Measurements from ENCODE around the gene TACO1. TPM values are rescaled to one million over a fixed set of nuclear protein-coding genes. Genes with fewer than 3 reads are reported as not detected.

Gene TACO1
- total RNA-seq, 1 experiment from 2014 or later: 30.6 TPM

DNA sequence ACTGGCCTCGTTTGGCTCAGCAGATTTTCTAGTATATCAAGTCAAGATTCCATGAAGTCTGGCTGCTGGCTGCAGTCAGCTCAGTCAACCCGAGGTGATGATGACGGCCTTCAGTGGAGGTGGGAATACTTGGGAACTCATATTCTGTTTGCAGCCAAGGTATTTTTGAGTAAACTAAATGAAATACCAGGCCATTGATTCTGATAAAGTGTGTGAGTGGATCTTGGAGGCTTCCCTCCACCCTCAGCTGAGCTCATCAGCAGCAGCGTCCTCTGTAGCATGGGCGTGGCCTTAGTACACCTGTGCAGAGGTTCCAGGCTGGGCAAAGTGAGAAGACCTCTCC lies 22.0 kb upstream of the TACO1 start:
- no peak overlapping the region for H3K4me3 ChIP-seq
- H3K9me3 ChIP-seq (replicated peaks): no peaks in the 10 kb centered on the region
- no peaks in the 10 kb centered on the region for H3K27me3 ChIP-seq (replicated peaks)
- H3K27ac ChIP-seq: no peak overlapping the region
- DNase-seq (ENCODE audit: low read depth in 1 of 2, low spot score in 2 of 2): no peak
- peaks cover 62% of the 10 kb centered on the region for H3K36me3 ChIP-seq
- H3K4me1 ChIP-seq (replicated peaks): no peaks in the 10 kb centered on the region

GRCh38 chr17:63579633-63580032 lies 21.1 kb upstream of the TACO1 start:
- H3K36me3 ChIP-seq: peaks cover 69% of the 10 kb centered on the region

GRCh38 chr17:63587770-63588169 lies 12.9 kb upstream of the TACO1 start:
- Histone ChIP-seq H3K36me3 (peaks cover 87% of the 10 kb centered on the region), H3K27me3 (replicated peaks) (no peaks in the 10 kb centered on the region), H3K4me3 (no peak overlapping the region), H3K9me3 (replicated peaks) (no peaks in the 10 kb centered on the region), H3K4me1 (replicated peaks) (no peaks in the 10 kb centered on the region), H3K27ac (no peak overlapping the region)
- no peak for DNase-seq (ENCODE audit: low read depth in 1 of 2, low spot score in 2 of 2)

More at GRCh38 chr17:63579633-63580032, 21.1 kb upstream of the TACO1 start:
- Histone ChIP-seq H3K4me3 (no peak overlapping the region), H3K27me3 (replicated peaks) (no peaks in the 10 kb centered on the region), H3K9me3 (replicated peaks) (no peaks in the 10 kb centered on the region), H3K4me1 (replicated peaks) (no peaks in the 10 kb centered on the region), H3K27ac (no peak overlapping the region)
- no peak for DNase-seq (ENCODE audit: low read depth in 1 of 2, low spot score in 2 of 2)

DNA sequence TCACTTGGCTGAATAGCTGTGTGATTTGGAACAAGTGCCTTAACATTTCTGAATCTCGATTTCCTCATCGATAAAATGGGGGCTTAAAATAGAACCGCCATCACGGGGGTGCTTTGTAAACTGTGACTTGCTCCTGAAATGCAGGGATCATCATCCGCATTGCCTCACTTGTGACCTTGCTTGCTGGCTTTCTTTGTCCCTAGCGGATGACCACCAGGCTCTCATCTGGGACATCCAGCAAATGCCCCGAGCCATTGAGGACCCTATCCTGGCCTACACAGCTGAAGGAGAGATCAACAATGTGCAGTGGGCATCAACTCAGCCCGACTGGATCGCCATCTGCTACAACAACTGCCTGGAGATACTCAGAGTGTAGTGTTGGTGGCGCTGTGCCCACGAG lies 11.9 kb upstream of the TACO1 start:
- no peak for DNase-seq (ENCODE audit: low read depth in 1 of 2, low spot score in 2 of 2)
- H3K4me3 ChIP-seq: no peak overlapping the region
- H3K27me3 ChIP-seq (replicated peaks): no peaks in the 10 kb centered on the region
- H3K27ac ChIP-seq: no peak overlapping the region
- H3K9me3 ChIP-seq (replicated peaks): no peaks in the 10 kb centered on the region
- no peaks in the 10 kb centered on the region for H3K4me1 ChIP-seq (replicated peaks)
- peaks cover 86% of the 10 kb centered on the region for H3K36me3 ChIP-seq

GRCh38 chr17:63589646-63590045 lies 11.0 kb upstream of the TACO1 start:
- no peaks in the 10 kb centered on the region for H3K4me1 ChIP-seq (replicated peaks)
- peaks cover 80% of the 10 kb centered on the region for H3K36me3 ChIP-seq
- no peak for DNase-seq (ENCODE audit: low read depth in 1 of 2, low spot score in 2 of 2)
- H3K27me3 ChIP-seq (replicated peaks): no peaks in the 10 kb centered on the region
- H3K27ac ChIP-seq: no peak overlapping the region
- no peak overlapping the region for H3K4me3 ChIP-seq
- H3K9me3 ChIP-seq (replicated peaks): no peaks in the 10 kb centered on the region

- Histone ChIP-seq H3K27ac (no peak overlapping the region), H3K36me3 (peaks cover 54% of the 10 kb centered on the region)
Measured at GRCh38 chr17:63592797-63593196, 7.9 kb upstream of the TACO1 start.

DNA sequence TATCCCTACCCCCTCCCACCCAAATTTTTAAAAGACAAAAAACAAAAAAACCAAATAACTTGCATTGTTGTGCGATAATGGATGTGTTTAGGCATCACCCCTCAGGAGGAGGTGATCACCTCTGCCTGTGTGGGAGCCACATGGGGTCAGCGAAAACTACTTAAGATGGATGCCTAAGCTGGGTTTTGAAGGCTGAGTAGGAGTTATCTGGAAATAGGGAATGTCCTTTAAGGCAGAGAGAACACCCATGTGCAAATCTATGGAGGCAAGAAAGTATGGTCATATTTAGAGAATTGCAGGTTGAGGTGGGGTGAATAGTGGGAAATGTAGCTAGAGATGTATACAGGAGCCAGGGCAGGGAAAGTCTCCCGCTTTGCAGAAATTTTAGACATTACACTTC lies 5.6 kb upstream of the TACO1 start:
- no peaks in the 10 kb centered on the region for H3K27me3 ChIP-seq (replicated peaks)
- H3K4me1 ChIP-seq (replicated peaks): peaks cover 2% of the 10 kb centered on the region
- no peak for DNase-seq (ENCODE audit: low read depth in 1 of 2, low spot score in 2 of 2)
- peaks cover 33% of the 10 kb centered on the region for H3K36me3 ChIP-seq
- no peak overlapping the region for H3K27ac ChIP-seq
- no peak overlapping the region for H3K4me3 ChIP-seq
- no peaks in the 10 kb centered on the region for H3K9me3 ChIP-seq (replicated peaks)

More at GRCh38 chr17:63592797-63593196, 7.9 kb upstream of the TACO1 start:
- no peaks in the 10 kb centered on the region for H3K27me3 ChIP-seq (replicated peaks)
- H3K9me3 ChIP-seq (replicated peaks): no peaks in the 10 kb centered on the region
- no peak overlapping the region for H3K4me3 ChIP-seq
- no peak for DNase-seq (ENCODE audit: low read depth in 1 of 2, low spot score in 2 of 2)
- H3K4me1 ChIP-seq (replicated peaks): no peaks in the 10 kb centered on the region

GRCh38 chr17:63596856-63597586 lies 3.7 kb upstream of the TACO1 start:
- peaks cover 12% of the 10 kb centered on the region for H3K4me1 ChIP-seq (replicated peaks)
- no peaks in the 10 kb centered on the region for H3K9me3 ChIP-seq (replicated peaks)
- DNase-seq (ENCODE audit: low read depth in 1 of 2, low spot score in 2 of 2): no peak
- peaks cover 23% of the 10 kb centered on the region for H3K36me3 ChIP-seq
- no peak overlapping the region for H3K4me3 ChIP-seq
- H3K27me3 ChIP-seq (replicated peaks): no peaks in the 10 kb centered on the region
- H3K27ac ChIP-seq: no peak overlapping the region

GRCh38 chr17:63598281-63598680 lies 2.4 kb upstream of the TACO1 start:
- DNase-seq (ENCODE audit: low read depth in 1 of 2, low spot score in 2 of 2): no peak
- no peaks in the 10 kb centered on the region for H3K27me3 ChIP-seq (replicated peaks)
- H3K27ac ChIP-seq: no peak overlapping the region
- H3K36me3 ChIP-seq: peaks cover 19% of the 10 kb centered on the region
- H3K4me3 ChIP-seq: no peak overlapping the region
- H3K9me3 ChIP-seq (replicated peaks): no peaks in the 10 kb centered on the region
- peaks cover 12% of the 10 kb centered on the region for H3K4me1 ChIP-seq (replicated peaks)

GRCh38 chr17:63601439-63602371 lies 1.0 kb downstream of the TACO1 start:
- peak overlapping the region; percentile 89 for H3K4me3 ChIP-seq
- DNase-seq (ENCODE audit: low read depth in 1 of 2, low spot score in 2 of 2): peak in 1 of 2 experiments; percentile 36
- peaks cover 44% of the 10 kb centered on the region for H3K36me3 ChIP-seq
- H3K4me1 ChIP-seq (replicated peaks): peaks cover 12% of the 10 kb centered on the region
- no peaks in the 10 kb centered on the region for H3K27me3 ChIP-seq (replicated peaks)
- peak overlapping the region; percentile 44 for H3K27ac ChIP-seq
- H3K9me3 ChIP-seq (replicated peaks): no peaks in the 10 kb centered on the region

DNA sequence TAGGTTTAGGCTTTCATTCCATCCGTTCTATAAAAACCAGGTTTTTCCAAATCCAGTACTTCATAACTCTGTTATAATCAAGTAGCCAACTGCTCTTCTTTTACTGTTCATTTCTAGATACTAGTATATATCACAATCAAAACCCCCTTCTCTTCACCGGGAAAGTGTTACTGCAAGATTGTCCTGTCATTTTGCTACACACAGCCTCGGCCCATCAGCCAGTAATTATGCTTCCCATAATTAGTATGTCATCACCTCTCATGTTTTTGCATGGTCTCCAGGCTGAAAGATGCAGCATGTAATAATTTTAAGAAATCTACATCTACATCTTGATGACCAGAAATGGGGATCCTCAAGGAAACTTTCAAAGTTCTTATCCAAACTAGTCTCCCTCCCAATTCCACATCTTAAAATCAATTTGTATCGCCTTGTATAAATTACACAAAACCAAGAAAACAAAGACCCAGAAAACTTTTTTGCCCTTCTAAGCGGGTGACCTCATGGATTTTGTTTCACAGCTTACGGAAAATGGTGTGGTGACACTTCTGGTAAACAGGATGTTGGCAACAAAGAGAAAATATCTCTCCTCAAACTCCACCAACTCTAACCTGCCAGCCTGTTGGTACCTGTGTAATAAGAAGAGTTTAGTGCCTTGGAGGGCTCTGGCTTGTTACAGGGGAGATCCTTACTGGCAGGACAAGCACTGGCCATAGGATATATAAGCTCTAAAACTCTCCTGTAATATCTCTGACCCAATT lies 9.3 kb downstream of the TACO1 start:
- Histone ChIP-seq H3K27ac (no peak overlapping the region), H3K4me1 (replicated peaks) (no peaks in the 10 kb centered on the region), H3K9me3 (replicated peaks) (no peaks in the 10 kb centered on the region), H3K4me3 (no peak overlapping the region), H3K36me3 (peaks cover 40% of the 10 kb centered on the region), H3K27me3 (replicated peaks) (no peaks in the 10 kb centered on the region)
- no peak for DNase-seq (ENCODE audit: low read depth in 1 of 2, low spot score in 2 of 2)

DNA sequence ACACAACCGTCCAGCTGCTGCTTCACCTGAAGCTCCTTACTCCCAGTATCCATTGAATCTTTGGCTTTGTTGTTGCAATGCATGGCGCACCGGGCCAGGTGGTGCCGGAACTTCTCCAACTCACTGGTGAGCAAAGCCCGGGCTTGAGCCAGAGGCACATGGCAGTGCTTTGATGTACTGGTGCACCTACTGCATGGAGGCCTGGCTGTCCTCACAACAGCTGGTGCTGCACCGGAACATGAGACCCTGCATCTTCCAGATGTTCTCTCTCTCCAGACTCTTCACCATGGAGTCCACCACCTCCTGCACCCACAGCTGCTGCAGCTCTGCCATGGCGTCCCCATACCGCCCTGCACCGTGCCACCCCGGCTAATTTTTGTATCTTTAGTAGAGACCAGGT lies 10.2 kb downstream of the TACO1 start:
- Histone ChIP-seq H3K27me3 (replicated peaks) (no peaks in the 10 kb centered on the region), H3K4me3 (no peak overlapping the region), H3K27ac (no peak overlapping the region), H3K9me3 (replicated peaks) (no peaks in the 10 kb centered on the region), H3K4me1 (replicated peaks) (no peaks in the 10 kb centered on the region), H3K36me3 (peaks cover 32% of the 10 kb centered on the region)
- DNase-seq (ENCODE audit: low read depth in 1 of 2, low spot score in 2 of 2): no peak

DNA sequence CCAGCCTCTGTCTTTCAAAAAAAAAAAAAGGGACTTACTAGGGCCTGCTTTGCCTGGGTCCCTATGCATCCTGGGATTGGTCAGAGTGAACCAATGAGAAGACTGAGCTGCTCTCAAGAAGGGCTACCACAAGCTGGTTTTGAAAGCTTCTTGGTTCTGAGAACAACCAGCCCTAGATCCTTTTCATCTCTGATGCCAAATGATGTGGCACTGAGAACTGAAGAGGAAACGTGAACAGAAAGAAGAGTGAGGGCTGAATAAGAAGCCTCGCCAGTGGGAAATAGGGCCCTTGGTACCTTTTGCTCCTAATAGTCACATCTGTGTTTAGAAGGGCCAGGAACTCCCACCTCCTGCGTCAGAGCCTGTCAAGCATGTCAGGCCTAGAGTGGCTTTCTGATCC lies 10.7 kb downstream of the TACO1 start:
- DNase-seq (ENCODE audit: low read depth in 1 of 2, low spot score in 2 of 2): no peak
- H3K36me3 ChIP-seq: peaks cover 27% of the 10 kb centered on the region
- H3K4me1 ChIP-seq (replicated peaks): no peaks in the 10 kb centered on the region
- no peak overlapping the region for H3K4me3 ChIP-seq
- H3K27ac ChIP-seq: no peak overlapping the region
- H3K9me3 ChIP-seq (replicated peaks): no peaks in the 10 kb centered on the region
- H3K27me3 ChIP-seq (replicated peaks): no peaks in the 10 kb centered on the region

DNA sequence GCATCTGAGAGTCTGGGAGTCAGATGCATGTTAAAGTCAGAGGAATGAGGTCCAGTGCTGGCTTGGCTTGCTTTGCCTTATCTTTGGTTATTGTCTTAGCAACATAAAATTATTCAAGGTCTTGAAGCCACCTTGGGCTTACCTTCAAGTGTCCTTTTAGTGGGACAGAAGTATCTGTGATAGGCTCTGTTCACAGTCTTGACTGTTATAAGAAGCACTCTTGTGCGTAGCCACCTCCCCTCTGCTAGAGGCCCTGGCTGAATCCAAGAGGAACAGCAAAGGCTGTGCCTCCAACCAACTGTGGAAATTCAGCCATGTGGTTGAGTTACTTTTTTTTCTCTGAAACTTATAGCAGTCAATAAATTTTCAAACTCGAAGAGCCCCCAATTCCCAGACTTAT lies 13.0 kb downstream of the TACO1 start:
- DNase-seq (ENCODE audit: low read depth in 1 of 2, low spot score in 2 of 2): no peak
- Histone ChIP-seq H3K27ac (no peak overlapping the region), H3K36me3 (peaks cover 4% of the 10 kb centered on the region), H3K4me3 (no peak overlapping the region), H3K4me1 (replicated peaks) (no peaks in the 10 kb centered on the region), H3K27me3 (replicated peaks) (no peaks in the 10 kb centered on the region), H3K9me3 (replicated peaks) (no peaks in the 10 kb centered on the region)
